HG03039 (cell line): ENCODE results near the gene PRR7.

Experiments
- ATAC-seq: cut with Tn5 transposase; IDR thresholded peaks from one replicate; pipeline ENCODE4 v1.9.1; 2021; ENCODE audit warnings: mild to moderate bottlenecking, moderate library complexity; ENCODE audit not compliant: unreplicated experiment

Gene PRR7

GRCh38 chr5:177423671-177424070, 22.9 kb upstream of the PRR7 start:
- no peak for ATAC-seq

GRCh38 chr5:177425196-177425800, 21.3 kb upstream of the PRR7 start:
- no peak for ATAC-seq

- ATAC-seq, result peak; percentile 75
These were observed 20.6 kb upstream of the PRR7 start for GRCh38 chr5:177425801-177426565.

- ATAC-seq, result peak; percentile 12
These were observed 19.9 kb upstream of the PRR7 start, which contains the start of gene GRK6 for GRCh38 chr5:177426566-177427210. TSS of gene GRK6 (plus strand) at chr5:177426676. CDS start at chr5:177426846, 170 bp downstream.

- ATAC-seq, result no peak
These were observed 19.3 kb upstream of the PRR7 start for GRCh38 chr5:177427211-177427822.

- no peak for ATAC-seq
These were observed 18.6 kb upstream of the PRR7 start for GRCh38 chr5:177427919-177428573.

- no peak for ATAC-seq
These were observed 17.9 kb upstream of the PRR7 start for GRCh38 chr5:177428574-177429217.

- no peak for ATAC-seq
These were observed 17.2 kb upstream of the PRR7 start for GRCh38 chr5:177429248-177430040.

GRCh38 chr5:177430140-177430951, 16.3 kb upstream of the PRR7 start:
- no peak for ATAC-seq

- no peak for ATAC-seq
These were observed 15.7 kb upstream of the PRR7 start for GRCh38 chr5:177430972-177431316.

GRCh38 chr5:177431317-177432142, 15.1 kb upstream of the PRR7 start:
- ATAC-seq, result peak; percentile 34

- ATAC-seq, result no peak
These were observed 14.3 kb upstream of the PRR7 start for GRCh38 chr5:177432143-177432838.

GRCh38 chr5:177432839-177433657, 13.6 kb upstream of the PRR7 start:
- ATAC-seq, result no peak

- ATAC-seq, result no peak
These were observed 12.9 kb upstream of the PRR7 start for GRCh38 chr5:177433658-177434217.

GRCh38 chr5:177434437-177434836, 12.2 kb upstream of the PRR7 start:
- ATAC-seq, result no peak
